ENCODE data around the gene IKZF1. TPM values are rescaled to one million over a fixed set of nuclear protein-coding genes. Genes with fewer than 3 reads are reported as not detected.
"Not testable (repeated sequence)": the region's sequence is repeated elsewhere in the genome, so short reads cannot be mapped to it uniquely, and the experiment has no call there.

IKZF1 gene
- total RNA-seq, 1 experiment from 2014 or later = not detected

GRCh38 chr7:50334341-50334994 lies 30.0 kb downstream of the IKZF1 start:
- DNase-seq (ENCODE audit: low spot score) = no peak

GRCh38 chr7:50335230-50335794 lies 30.8 kb downstream of the IKZF1 start:
- no peak for DNase-seq (ENCODE audit: low spot score)

- DNase-seq (ENCODE audit: low spot score) = no peak
Measured at GRCh38 chr7:50335795-50336754, 31.6 kb downstream of the IKZF1 start.

- no peak for DNase-seq (ENCODE audit: low spot score)
Measured at GRCh38 chr7:50336894-50337703, 32.6 kb downstream of the IKZF1 start.

GRCh38 chr7:50339472-50339871 lies 35.0 kb downstream of the IKZF1 start:
- DNase-seq (ENCODE audit: low spot score) = not testable (repeated sequence)

- no peak for DNase-seq (ENCODE audit: low spot score)
Measured at GRCh38 chr7:50339990-50340500, 35.5 kb downstream of the IKZF1 start.

GRCh38 chr7:50341724-50342123 lies 37.2 kb downstream of the IKZF1 start:
- DNase-seq (ENCODE audit: low spot score) = no peak

- peak; percentile 5 for DNase-seq (ENCODE audit: low spot score)
Measured at GRCh38 chr7:50342616-50343114, 38.1 kb downstream of the IKZF1 start.

- DNase-seq (ENCODE audit: low spot score) = no peak
Measured at GRCh38 chr7:50346545-50347497, 42.3 kb downstream of the IKZF1 start.

GRCh38 chr7:50347693-50348092 lies 43.2 kb downstream of the IKZF1 start:
- no peak for DNase-seq (ENCODE audit: low spot score)

GRCh38 chr7:50348469-50349162 lies 44.1 kb downstream of the IKZF1 start:
- no peak for DNase-seq (ENCODE audit: low spot score)

GRCh38 chr7:50349399-50349798 lies 44.9 kb downstream of the IKZF1 start:
- no peak for DNase-seq (ENCODE audit: low spot score)

- DNase-seq (ENCODE audit: low spot score) = no peak
Measured at GRCh38 chr7:50349963-50350944, 45.7 kb downstream of the IKZF1 start.

GRCh38 chr7:50351267-50351666 lies 46.8 kb downstream of the IKZF1 start:
- no peak for DNase-seq (ENCODE audit: low spot score)

GRCh38 chr7:50352282-50352681 lies 47.8 kb downstream of the IKZF1 start:
- DNase-seq (ENCODE audit: low spot score) = no peak

- no peak for DNase-seq (ENCODE audit: low spot score)
Measured at GRCh38 chr7:50352751-50353150, 48.2 kb downstream of the IKZF1 start.

GRCh38 chr7:50353201-50353600 lies 48.7 kb downstream of the IKZF1 start:
- DNase-seq (ENCODE audit: low spot score) = no peak

GRCh38 chr7:50353894-50354595 lies 49.5 kb downstream of the IKZF1 start:
- no peak for DNase-seq (ENCODE audit: low spot score)
